HFFc6 (cell line): Measurements from ENCODE around the gene IRAK3. TPM values are rescaled to one million over a fixed set of nuclear protein-coding genes. Genes with fewer than 3 reads are reported as not detected.
A peak's percentile ranks its signal among the peaks of the same experiment; 100 is the strongest.
"Not testable (repeated sequence)": the region's sequence is repeated elsewhere in the genome, so short reads cannot be mapped to it uniquely, and the experiment has no call there.

ENCODE experiments used
- DNase-seq: peaks from one replicate; pipeline ENCODE4 v3.0.0-alpha.2; 2018
- H3K27ac Mint-ChIP-seq: 2 replicates; pipeline ENCODE4 v1.8.0; 2020; ENCODE audit warnings: mild to moderate bottlenecking, mixed read lengths
- H3K27me3 Mint-ChIP-seq: 2 replicates; pipeline ENCODE4 v1.8.0; 2021; ENCODE audit warnings: mild to moderate bottlenecking, moderate library complexity, mixed read lengths; ENCODE audit not compliant: insufficient read depth
- H3K36me3 Mint-ChIP-seq: 2 replicates; pipeline ENCODE4 v1.8.0; 2021; ENCODE audit warnings: low read depth, mixed read lengths
- H3K4me1 Mint-ChIP-seq: 2 replicates; pipeline ENCODE4 v1.8.0; 2020; ENCODE audit warnings: low read depth, mixed read lengths
- H3K4me3 Mint-ChIP-seq: 2 replicates; pipeline ENCODE4 v1.8.0; 2020; ENCODE audit warnings: mild to moderate bottlenecking, moderate library complexity, mixed read lengths
- H3K9me3 Mint-ChIP-seq: 2 replicates; pipeline ENCODE4 v1.8.0; 2020; ENCODE audit warnings: mild to moderate bottlenecking, mixed read lengths
- CTCF ChIP-seq: fragments of 200-600 bp; sonication (generic); IDR thresholded peaks from 2 replicates; pipeline ENCODE4 v1.5.0; 2021; ENCODE audit warnings: antibody characterized with exemption, mild to moderate bottlenecking
- total RNA-seq, 6 experiments: library from RNA; stranded (reverse); fragmentation: NEBNext Ultra II Directional; extraction: Animal tissue kit (Norgen Biotek cat#: 25700); gene quantifications; 2 replicates in 1 of 6; 3 replicates in 5 of 6; pipeline ENCODE4 v1.2.3, GENCODE V29; 2021

Gene IRAK3
- total RNA-seq, 6 experiments from 2014 or later = 0.83 to 4.7 (median 3.6) TPM

GRCh38 chr12:66302827-66303169 lies 113.8 kb downstream of the IRAK3 start:
- peaks cover 42% of the 10 kb centered on the region for H3K4me1 Mint-ChIP-seq
- H3K36me3 Mint-ChIP-seq = no peaks in the 10 kb centered on the region
- H3K9me3 Mint-ChIP-seq = no peaks in the 10 kb centered on the region
- no peak for DNase-seq
- H3K27ac Mint-ChIP-seq = peak overlapping the region; percentile 93
- peak overlapping the region; percentile 98 for H3K4me3 Mint-ChIP-seq
- TF ChIP-seq CTCF = no peak
- peaks cover 11% of the 10 kb centered on the region for H3K27me3 Mint-ChIP-seq

- not testable (repeated sequence) for DNase-seq, H3K9me3 Mint-ChIP-seq, H3K27me3 Mint-ChIP-seq, H3K36me3 Mint-ChIP-seq
- Mint-ChIP-seq H3K4me3 (peak overlapping the region; percentile 98), H3K27ac (peak overlapping the region; percentile 40), H3K4me1 (peaks cover 42% of the 10 kb centered on the region)
Observed at GRCh38 chr12:66303316-66303804, 114.3 kb downstream of the IRAK3 start.

Other genes starting within 250 kb of the IRAK3 start
- 10 to 100 TPM; 41.1 to 53.1 (median 45.5) TPM for gene LLPH, start 58.5 kb upstream of the IRAK3 start, total RNA-seq
- gene TMBIM4, start 19.2 kb upstream of the IRAK3 start, total RNA-seq = 100 to 1,000 TPM in 3 of 6 experiments, 10 to 100 TPM in 3; 92.3 to 112 (median 104) TPM
- 1 to 10 TPM; 1.4 to 2.1 (median 1.8) TPM for gene HELB, start 113.3 kb downstream of the IRAK3 start, total RNA-seq